SW480 (cell line): Measurements from ENCODE around the gene GRHL1.

Experiments
- DNase-seq: peaks from one replicate; pipeline ENCODE4 v3.0.0-alpha.2; 2016; ENCODE audit warnings: low spot score

GRHL1 gene

DNA sequence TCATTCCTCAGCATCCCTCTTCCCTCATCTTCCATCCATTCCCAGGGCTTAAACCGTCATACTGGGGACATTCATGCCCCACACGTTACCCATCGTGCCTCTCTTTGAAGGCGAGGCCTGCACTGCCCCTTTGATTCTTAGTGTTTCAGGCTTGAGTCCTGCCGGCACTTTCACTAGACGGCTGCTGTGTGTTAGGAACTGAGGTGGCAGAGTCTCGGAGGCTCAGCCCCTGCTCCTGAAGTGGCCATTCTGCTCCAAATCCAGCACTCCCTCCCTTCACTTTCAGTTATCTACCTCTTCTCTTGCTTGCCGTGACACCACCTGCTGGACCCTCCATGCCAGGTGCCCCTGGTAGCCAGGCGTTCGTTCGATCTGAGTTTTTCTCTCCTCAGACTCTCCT lies 43.0 kb downstream of the GRHL1 start:
- DNase-seq: no peak

GRCh38 chr2:9995059-9995458 lies 43.6 kb downstream of the GRHL1 start:
- no peak for DNase-seq

- no peak for DNase-seq
These were observed 44.8 kb downstream of the GRHL1 start for GRCh38 chr2:9996321-9996720.

DNA sequence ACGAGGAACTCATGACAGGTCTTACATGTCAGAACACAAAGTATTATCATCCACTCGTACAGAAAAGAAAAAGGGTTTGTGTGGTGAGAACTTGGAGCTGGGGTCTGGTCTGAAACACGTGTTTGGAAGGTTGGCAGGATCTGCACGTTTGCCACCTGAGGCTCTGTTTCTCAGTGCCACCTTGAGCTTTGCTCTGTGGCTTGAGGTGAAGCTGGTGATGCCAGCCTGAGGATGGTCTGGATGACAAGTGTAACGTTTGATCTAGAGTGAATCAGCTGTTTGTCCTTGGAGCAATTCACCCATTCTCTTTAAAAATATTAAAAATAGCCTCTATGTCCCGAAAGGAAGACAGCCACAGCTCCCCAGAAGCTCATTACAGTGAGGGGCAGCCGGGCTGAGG lies 46.4 kb downstream of the GRHL1 start:
- no peak for DNase-seq

GRCh38 chr2:9998916-9999654 lies 47.6 kb downstream of the GRHL1 start:
- no peak for DNase-seq

DNA sequence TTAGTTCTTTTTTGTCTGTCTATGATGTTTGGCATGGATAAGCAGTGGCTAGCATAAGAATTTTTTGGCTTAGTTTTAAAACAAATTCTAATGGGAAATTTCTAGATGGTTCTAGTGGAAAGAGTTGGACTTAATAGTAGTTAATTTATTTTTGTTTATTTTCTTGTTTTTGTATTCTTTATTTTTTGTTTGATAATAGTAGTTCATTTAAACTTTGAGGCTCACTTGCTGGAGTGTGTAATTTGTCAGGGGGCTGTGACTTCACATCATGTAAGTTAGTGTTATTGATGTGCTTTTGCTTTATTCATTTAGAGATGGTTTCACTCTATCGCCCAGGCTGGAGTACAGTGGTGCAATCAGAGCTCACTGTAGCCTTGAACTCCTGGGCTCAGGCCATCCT lies 48.2 kb downstream of the GRHL1 start:
- no peak for DNase-seq

DNA sequence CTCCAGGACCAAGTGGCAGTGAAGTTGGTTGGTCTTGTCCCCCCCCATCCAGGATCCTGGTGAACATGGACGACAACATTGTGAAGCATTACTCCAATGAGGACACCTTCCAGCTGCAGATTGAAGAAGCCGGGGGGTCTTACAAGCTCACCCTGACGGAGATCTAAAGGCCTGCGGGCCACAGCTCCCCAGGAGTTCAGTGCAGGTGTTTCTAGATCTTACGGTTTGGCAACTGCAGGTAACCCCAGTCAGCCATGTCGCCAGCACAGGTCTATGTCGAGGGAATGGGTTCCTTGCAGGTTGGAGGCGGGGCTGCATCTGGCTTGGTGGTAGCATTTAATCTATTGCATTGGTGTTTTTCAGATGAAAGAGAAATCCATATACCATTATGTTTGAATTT lies 49.0 kb downstream of the GRHL1 start:
- no peak for DNase-seq

DNA sequence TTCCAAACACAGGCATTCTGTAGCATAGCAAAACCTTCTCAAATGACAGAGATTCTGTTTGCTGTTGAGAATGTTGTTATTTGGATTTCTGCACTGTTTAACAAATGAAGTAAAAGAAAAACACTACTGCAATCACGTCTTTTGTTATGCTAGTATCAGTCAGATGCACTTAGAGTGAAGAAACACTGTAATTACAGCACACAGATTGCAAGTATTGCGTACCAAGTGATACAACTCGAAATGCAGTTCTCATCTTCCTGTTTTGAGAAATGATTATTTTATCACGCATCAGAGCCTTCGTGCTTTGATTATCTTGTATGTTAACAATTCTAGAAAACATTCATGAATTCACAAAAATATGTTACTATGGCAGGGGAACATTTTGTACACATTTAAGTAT lies 50.1 kb downstream of the GRHL1 start:
- no peak for DNase-seq

DNA sequence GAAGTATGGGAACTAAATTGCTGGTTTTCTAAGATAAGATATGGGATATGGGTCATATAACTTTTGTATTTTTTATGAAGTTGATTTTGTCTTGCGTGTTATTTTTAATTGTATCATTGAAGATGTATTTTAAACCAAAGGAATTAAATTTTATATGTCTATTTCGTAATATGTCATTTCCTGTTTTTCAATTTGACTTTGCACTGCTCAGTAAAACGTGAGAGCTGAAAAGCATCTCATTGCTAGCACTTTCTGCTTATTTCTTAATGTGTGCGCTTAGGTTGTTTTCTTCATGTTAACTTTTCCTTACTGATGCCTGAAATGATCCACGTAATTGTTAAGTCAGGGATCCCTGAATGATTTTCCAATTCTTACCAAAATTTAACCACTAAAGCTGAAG lies 50.6 kb downstream of the GRHL1 start:
- no peak for DNase-seq

DNA sequence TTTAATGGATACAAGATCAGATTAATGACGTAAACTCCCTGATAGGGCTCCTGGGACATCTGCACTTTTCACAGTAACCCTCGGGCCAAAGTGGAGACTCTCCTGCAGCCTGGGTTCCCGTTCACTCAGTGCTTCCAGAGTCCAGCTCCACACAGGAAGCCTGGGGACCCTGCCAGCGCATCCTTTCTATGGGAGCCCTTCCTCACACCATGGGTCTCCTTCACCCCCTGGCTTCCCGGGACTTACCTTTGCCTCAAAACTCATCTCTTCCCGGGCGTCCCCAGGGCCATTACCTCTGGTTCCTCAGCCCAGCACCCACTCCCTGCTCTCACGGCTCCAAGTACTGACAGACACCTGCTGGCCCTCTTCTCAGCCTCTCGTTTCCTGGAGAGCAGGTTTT lies 51.2 kb downstream of the GRHL1 start:
- DNase-seq: no peak

GRCh38 chr2:10003206-10004125 lies 52.0 kb downstream of the GRHL1 start:
- no peak for DNase-seq

DNA sequence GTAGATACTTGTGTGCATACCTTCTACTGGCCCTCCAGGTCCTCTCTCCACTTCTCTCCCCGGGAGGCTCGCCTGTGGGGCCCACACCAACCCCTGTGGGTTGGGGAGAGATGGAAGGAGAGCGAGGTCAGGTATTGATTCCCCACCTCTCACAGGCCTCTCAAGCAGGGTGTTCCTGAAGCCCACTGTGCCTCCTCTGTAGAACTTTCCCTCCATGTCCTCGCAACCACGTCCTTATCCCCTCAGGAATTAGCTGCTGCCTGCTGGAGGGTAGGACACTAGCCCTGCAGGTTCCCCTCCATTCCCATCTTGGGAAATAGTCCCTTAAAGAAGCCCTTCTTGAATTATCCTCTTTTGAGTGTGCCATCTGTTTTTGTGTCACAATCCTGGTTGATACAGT lies 52.9 kb downstream of the GRHL1 start:
- no peak for DNase-seq

GRCh38 chr2:10004836-10005235 lies 53.3 kb downstream of the GRHL1 start:
- no peak for DNase-seq

DNA sequence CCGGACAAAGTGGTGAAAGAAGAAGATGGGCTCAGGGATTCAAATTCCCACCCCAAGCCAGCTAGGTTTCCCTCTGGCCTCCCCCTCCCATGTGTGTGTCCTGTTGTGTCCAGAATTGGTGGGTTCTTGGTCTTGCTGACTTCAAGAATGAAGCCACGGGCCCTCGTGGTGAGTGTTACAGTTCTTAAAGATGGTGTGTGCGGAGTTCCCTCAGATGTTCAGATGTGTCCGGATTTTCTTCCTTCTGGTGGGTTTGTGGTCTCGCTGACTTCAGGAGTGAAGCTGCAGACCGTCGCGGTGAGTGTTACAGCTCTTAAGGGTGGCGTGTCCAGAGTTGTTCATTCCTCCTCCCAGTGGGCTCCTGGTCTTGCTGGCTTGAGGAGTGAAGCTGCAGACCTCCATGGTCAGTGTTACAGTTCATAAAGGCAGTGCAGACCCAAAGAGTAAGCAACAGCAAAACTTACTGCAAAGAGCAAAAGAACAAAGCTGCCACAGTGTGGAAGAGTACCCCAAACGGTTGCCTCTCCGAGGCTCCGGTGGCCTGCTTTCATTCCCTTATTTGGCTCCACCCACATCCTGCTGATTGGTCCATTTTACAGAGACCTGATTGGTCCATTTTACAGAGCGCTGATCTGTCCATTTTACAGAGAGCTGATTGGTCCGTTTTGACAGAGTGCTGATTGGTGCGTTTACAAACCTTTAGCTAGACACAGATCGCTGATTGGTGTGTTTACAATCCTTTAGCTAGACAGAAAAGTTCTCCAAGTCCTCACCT lies 54.2 kb downstream of the GRHL1 start:
- DNase-seq: no peak

- no peak for DNase-seq
These were observed 55.0 kb downstream of the GRHL1 start for GRCh38 chr2:10006236-10007161.

DNA sequence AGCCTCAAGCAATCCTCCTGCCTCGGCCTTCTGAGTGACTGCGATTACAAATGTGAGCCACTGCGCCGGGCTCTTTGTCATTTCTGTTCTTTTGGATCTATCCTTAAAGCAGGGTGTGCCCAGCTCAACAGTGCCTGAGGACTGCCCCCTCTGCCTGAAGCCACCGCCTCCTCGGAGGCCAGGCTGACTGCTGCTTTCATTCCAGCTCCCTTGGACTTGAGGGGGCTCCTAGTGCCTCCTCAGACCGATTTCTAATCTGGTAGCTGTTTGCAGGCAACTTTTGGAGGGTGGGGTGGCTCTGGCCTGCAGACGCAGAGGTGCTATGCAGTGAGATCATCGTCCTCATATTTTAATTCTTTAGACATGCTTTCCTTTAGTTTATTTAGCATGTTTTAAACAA lies 55.9 kb downstream of the GRHL1 start:
- DNase-seq: no peak

DNA sequence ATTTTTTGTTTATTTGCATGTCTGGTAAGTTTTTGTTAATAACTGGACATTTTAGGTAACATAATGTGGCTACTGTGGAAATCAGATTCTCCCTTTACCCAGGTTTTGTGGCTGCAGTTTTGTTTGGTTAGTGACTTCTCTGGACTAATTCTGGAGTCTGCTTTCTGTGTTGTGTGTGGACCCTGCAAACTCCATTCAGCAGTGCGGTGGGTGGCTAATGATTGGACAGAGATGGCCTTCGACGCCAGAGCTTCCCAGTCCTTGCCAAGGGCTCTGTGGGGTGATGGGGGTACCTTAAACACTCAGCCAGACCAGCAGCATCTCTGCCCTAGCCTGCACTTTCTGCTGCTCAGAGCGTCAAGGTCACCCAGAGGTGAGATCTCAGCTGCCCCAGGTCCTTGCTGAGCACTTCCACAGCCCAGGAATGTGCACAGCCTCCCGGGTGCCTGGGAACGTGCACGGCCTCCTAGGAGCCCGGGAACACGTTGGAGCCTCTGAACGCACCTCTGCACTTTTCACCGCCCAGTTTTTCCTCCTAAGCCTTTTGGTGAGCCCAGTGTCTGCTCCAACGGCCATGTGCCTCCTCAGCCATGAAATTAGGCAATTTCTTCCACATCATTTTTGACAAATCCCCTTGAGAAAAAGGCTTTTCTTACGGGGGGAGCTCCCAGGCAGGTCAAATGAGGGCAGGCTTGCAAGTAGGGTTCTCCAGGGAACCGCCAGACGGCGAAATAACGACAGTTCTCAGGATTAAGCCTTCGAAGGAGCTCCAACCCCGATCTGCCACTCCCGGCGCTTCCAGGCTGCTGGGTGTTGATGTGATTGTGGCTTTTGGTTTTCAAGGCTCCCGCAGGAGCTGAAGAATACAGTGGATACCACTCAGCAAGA lies 56.7 kb downstream of the GRHL1 start:
- no peak for DNase-seq

GRCh38 chr2:10008809-10009176 lies 57.3 kb downstream of the GRHL1 start:
- DNase-seq: no peak

DNA sequence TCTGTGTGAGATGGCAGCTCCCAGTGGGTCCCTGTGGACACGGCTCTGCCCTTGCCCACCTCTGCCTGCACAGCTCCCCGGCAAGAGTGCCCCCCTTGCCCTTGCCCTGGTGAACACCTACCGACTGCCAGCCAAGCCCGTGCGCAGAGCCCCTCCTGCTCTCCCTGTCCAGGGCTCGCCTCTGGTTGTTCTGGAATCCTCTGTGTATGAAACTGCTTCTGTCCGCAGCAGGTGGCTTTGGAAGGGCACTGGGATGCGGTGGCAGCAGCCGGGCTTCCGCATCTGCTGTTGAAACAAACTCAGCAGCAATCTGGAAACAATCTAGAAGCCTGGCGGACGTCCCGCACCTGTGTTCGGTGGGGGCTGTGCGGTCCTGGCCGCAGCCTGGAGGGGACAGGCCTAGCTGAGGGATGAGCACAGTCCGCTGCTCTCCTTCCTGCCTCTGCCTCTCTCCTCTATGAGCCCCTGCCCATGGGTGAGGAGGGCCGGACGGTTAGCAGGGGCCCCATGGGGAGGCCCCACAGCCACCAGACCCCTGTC lies 57.8 kb downstream of the GRHL1 start:
- no peak for DNase-seq
